Epithelial cell of esophagus (primary cell): ENCODE measurements around the gene TSPAN13.
A peak's percentile ranks its signal among the peaks of the same experiment; 100 is the strongest.
"Not testable (repeated sequence)": the region's sequence is repeated elsewhere in the genome, so short reads cannot be mapped to it uniquely, and the experiment has no call there.

ENCODE experiments used
- DNase-seq: peaks from one replicate; pipeline ENCODE4 v3.0.0; 2010; ENCODE audit warnings: low read depth
- H3K4me3 ChIP-seq: 2 replicates; pipeline ENCODE4 v1.5.1; 2011; ENCODE audit warnings: mild to moderate bottlenecking, low read length, control low read depth
- TF ChIP-seq, protein P1 (sequence below): IDR thresholded peaks from 2 replicates; pipeline ENCODE4 v1.5.1; 2011; ENCODE audit warnings: low read depth, mild to moderate bottlenecking, low read length, control low read depth, inconsistent platforms; ENCODE audit not compliant: insufficient read depth; ENCODE audit errors: missing control alignments

Gene TSPAN13

DNA sequence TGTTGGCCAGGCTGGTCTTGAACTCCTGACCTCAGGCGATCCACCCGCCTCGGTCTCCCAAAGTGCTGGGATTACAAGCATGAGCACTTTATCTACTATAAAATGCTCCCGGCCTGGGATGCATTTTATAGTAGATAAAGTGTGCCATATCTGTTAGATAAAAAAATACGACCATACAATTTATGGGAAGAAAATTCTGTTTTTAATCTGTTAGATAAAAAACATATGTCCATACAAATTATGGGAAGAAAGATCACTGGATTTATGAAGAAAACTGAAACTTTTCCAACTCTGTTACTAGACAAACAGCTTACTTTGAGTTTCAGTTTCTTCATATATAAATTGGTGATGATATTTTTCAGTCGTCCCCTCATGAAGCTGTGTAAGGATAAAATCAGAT, 4.5 kb downstream of the TSPAN13 start:
- TF ChIP-seq, protein P1, sequence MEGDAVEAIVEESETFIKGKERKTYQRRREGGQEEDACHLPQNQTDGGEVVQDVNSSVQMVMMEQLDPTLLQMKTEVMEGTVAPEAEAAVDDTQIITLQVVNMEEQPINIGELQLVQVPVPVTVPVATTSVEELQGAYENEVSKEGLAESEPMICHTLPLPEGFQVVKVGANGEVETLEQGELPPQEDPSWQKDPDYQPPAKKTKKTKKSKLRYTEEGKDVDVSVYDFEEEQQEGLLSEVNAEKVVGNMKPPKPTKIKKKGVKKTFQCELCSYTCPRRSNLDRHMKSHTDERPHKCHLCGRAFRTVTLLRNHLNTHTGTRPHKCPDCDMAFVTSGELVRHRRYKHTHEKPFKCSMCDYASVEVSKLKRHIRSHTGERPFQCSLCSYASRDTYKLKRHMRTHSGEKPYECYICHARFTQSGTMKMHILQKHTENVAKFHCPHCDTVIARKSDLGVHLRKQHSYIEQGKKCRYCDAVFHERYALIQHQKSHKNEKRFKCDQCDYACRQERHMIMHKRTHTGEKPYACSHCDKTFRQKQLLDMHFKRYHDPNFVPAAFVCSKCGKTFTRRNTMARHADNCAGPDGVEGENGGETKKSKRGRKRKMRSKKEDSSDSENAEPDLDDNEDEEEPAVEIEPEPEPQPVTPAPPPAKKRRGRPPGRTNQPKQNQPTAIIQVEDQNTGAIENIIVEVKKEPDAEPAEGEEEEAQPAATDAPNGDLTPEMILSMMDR, result no peak
- H3K4me3 ChIP-seq, result no peak overlapping the region
- no peak for DNase-seq

DNA sequence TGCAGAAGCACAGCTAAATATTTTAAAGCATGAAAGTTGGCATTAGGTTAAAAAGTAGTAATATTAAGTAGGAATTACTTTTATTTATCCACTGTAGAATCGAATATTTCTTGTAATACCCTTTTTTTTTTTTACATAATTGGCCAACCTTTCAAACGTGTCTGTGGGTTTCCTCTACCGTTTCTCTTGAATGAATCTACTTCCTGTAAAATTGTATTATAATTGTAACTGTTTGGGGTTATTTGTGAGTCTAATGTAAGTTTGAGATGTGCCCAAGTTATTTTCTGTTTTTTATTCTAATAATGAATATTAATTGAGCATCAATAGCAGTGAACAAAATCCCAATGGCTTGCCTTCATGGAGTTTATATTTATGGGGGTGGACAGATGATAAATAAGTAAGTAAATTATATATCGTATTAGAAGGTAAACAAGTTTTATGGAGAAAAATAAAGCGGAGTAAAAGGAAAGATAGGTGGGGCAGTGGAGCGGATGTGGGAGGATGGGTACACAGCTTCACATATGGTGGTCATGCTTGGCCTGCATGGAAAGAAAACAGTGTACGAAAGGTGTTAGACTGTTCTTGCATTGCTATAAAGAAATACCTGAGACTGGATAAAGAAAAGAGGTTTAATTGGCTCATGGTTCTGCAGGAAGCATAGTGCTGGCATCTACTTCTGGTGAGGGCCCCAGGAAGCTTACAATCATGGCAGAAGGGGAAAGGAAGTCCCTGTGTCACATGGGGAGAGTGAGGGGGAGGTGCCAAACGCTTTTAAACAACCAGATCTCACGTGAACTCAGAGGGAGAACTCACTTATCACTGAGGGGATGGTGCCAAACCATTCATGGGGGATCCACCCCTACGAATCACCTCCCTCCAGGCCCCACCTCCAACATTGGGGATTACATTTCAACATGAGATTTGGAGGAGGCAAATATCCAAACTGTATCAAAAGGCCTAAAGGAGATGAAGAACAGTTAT, 5.4 kb downstream of the TSPAN13 start:
- TF ChIP-seq, protein P1, result no peak
- no peak overlapping the region for H3K4me3 ChIP-seq
- no peak for DNase-seq

DNA sequence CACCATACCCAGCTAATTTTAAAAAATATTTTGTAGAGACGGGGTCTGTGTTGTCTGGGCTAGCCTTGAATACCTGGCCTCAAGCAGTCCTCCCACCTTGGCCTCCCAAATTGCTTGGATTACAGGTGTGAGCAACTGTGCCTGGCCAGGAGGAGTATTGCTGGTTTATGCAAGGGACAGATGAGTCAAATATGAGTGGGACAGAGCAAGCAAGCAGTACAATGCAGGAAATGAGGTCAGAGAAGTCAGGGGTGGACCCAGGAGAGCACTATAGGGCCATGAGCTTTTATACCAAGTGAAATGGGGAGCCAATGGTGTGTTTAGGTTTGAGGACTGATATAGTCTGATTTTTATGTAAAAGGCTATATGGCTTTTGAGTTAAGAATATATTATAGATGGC, 6.3 kb downstream of the TSPAN13 start:
- H3K4me3 ChIP-seq, result no peak overlapping the region
- peak; percentile 19 for DNase-seq
- TF ChIP-seq, protein P1, result no peak

DNA sequence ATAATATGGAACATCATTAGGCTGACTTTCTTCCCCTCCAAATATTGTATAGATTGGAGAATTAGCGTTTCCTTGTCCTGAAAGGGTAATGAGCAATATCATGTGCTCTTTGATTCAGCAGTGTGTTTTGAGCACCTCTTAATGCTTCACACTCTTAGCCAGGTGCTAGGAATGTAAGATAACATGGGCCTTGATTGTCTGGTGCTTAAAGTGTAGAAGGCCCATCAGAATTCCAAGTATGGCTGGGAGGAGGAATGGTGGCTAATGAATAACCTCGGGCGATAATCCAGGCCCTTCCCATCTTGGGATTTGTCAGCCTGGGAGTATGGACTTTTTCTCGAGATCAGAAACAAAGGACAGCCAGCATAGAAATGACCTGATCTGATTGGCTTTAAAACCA, 8.6 kb downstream of the TSPAN13 start:
- no peak for DNase-seq
- H3K4me3 ChIP-seq, result no peak overlapping the region
- TF ChIP-seq, protein P1, result no peak

DNA sequence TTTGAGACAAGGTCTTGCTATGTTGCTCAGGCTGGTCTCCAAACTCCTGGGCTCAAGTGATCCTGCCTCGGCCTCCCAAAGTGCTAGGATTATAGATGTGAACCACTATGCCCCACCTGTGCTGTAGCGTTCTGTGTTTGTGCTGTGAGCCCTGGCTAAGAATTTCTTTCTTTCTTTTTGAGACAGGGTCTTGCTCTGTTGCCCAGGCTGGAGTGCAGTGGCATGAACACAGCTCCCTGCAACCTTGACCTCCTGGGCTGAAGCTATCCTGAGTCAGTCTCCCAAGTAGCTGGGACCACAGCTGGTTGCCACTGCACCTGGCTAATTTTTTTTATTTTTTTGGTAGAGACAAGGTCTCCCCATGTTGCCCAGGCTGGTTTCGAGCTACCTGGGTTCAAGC, 11.4 kb downstream of the TSPAN13 start:
- TF ChIP-seq, protein P1, result no peak
- no peak overlapping the region for H3K4me3 ChIP-seq
- DNase-seq, result no peak

DNA sequence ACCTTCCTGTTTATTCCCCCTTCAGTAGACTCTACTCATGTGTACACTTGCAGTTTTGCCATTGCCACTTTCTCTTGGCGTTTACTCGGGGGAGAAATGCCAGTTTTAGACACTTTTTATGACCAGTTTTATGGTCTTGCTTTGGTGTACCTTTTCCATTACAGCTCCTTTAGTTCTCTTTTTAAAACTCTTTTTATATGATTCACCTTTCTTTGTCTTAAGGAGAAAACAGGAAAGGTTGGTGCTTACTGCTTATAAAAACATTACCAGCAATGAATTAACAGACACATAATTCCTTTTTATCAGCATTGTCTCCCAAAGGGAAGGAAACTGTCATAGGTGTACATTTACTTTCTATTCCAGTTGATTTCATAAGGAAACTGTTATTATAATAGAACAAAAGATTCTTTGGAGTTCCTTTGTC, 11.9 kb downstream of the TSPAN13 start:
- TF ChIP-seq, protein P1, result no peak
- DNase-seq, result no peak

DNA sequence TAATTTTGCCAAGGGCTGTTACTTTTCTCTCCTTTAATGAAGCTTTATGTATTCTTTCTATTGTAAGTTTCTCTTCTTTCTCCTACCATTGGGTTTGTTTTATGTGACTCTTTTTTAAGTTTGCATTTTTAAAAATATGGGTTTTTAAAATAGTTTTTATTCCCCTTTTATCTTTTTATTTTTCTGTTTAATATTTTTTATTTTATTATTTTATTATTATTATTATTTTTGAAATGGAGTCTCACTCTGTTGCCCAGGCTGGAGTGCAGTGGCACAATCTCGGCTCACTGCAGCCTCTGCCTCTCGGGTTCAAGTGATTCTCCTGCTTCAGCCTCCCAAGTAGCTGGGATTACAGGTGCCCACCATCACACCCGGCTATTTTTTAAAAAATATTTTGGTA, 16.4 kb downstream of the TSPAN13 start:
- not testable (repeated sequence) for H3K4me3 ChIP-seq, DNase-seq

More for the DNA sequence above, 11.9 kb downstream of the TSPAN13 start:
- no peak overlapping the region for H3K4me3 ChIP-seq
